H7 (cell line): Measurements from ENCODE around the gene TECTA. TPM values are rescaled to one million over a fixed set of nuclear protein-coding genes. Genes with fewer than 3 reads are reported as not detected.
"Not testable (repeated sequence)": the region's sequence is repeated elsewhere in the genome, so short reads cannot be mapped to it uniquely, and the experiment has no call there.

Source experiments
- DNase-seq: peaks from one replicate; pipeline ENCODE4 v3.0.0; 2012
- H3K27me3 ChIP-seq: 2 replicates; pipeline ENCODE4 v1.6.0; 2011; ENCODE audit warnings: mild to moderate bottlenecking, low read length; ENCODE audit not compliant: control insufficient read depth, insufficient read depth
- H3K36me3 ChIP-seq: replicated peaks from 2 replicates; pipeline ENCODE4 v1.5.1; 2011; ENCODE audit warnings: low read length; ENCODE audit not compliant: control insufficient read depth, insufficient read depth
- H3K4me3 ChIP-seq: 2 replicates; pipeline ENCODE4 v1.5.1; 2011; ENCODE audit warnings: low read depth, mild to moderate bottlenecking, control low read depth, low read length, moderate library complexity; ENCODE audit not compliant: insufficient read depth
- total RNA-seq: library from RNA; depleted of rRNA; stranded (reverse); fragments of >200 nt; shearing (Covaris generic); gene quantifications from 2 replicates; pipeline ENCODE4 v1.2.3, GENCODE V29; 2014; rRNA removed

TECTA gene
- total RNA-seq, 1 experiment from 2014 or later = 0.28 TPM

DNA sequence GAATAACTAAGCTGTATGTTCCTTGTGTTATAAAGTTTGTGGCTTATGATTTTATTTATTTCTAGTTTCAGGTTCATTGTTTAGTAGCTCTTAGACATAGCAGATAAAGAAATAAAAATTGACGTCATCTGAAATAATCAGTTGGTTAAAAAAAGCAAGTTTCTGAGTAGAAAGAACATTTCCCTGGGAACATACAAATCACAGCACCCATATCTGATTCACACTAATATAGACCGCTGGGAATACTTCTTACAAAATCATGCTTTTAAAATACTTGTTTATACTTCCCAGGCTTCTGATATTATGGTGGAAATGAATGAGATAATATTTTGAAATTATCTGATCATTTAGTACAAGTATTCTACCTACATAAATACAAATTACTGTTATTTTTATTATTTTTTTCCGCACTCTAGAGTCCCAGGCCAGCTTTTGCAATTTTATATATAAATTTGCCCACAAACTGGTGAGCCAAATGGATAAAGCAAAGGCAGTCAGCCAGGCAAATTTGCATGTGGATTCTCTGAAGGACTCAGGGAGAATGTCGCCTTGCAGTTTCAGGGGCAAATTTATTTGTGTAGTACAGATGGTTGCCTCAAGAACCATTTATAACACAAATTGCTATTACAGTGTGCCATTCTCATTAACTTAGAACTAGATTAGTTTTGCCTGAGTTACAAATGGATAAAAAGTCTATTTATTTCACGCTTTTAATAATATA is 128.6 kb downstream of the TECTA start:
- Histone ChIP-seq H3K4me3 (no peak overlapping the region), H3K36me3 (no peaks in the 10 kb centered on the region), H3K27me3 (no peaks in the 10 kb centered on the region)
- DNase-seq = no peak

DNA sequence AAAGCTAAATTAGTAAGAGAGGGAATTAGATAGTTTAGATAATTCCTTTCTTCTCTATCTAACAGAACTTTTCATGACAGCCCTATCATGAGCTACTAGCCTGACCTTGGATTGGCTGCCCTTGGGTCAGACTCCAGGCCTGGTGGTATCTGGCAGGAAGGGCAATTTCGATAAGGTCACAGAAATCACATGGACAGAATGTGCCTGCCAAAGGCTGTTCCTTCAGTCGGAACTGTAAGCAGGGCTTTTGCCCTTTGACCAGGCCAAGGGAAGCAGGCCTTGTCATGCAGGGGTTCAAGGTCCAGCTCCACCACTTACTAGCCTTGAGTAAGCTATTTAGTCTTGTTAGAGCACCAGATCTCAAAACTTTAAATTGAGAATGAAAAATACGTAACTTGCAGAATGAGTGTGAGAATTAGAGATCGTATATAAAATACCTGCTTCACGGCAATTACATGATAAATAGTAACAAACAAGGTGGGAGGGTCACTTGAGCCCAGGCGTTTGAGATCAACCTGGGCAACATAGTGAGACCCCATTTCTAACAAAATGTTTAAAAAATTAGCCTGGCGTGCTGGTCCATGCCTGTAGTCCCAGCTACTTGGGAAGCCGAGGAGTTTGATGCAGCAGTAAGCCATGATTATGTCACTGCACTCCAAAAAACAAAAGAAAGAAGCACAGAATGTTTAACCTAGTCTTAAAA is 130.7 kb downstream of the TECTA start:
- no peak for DNase-seq
- Histone ChIP-seq H3K27me3 (no peaks in the 10 kb centered on the region), H3K4me3 (no peak overlapping the region), H3K36me3 (no peaks in the 10 kb centered on the region)

DNA sequence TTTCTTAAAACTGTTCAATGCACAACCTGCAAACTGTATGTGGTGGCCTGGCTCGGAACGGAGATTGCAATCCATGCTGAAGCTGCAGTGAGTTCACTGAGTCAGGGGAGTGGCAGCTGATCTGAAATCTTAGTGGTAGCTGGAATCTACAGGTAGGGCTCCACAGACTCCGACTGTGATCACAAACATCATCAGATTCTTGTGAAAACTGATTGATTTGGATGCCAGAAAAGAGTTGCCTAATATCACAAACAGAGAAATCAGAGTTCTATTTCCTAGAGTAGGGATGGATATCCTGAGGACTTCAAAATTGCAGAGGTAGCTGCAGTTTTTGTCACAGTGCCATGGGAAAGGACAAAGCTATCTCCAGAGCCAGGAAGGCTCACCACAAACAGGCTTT is 134.0 kb downstream of the TECTA start:
- no peak for DNase-seq
- H3K27me3 ChIP-seq = no peaks in the 10 kb centered on the region

GRCh38 chr11:121236115-121237001 is 135.3 kb downstream of the TECTA start:
- Histone ChIP-seq H3K4me3 (no peak overlapping the region), H3K27me3 (no peaks in the 10 kb centered on the region), H3K36me3 (no peaks in the 10 kb centered on the region)
- peak; percentile 35 for DNase-seq

More for the DNA sequence above, 134.0 kb downstream of the TECTA start:
- Histone ChIP-seq H3K36me3 (no peaks in the 10 kb centered on the region), H3K4me3 (no peak overlapping the region)

- not testable (repeated sequence) for DNase-seq, H3K4me3 ChIP-seq, H3K36me3 ChIP-seq, H3K27me3 ChIP-seq
These were observed 136.2 kb downstream of the TECTA start for GRCh38 chr11:121237247-121237646.

DNA sequence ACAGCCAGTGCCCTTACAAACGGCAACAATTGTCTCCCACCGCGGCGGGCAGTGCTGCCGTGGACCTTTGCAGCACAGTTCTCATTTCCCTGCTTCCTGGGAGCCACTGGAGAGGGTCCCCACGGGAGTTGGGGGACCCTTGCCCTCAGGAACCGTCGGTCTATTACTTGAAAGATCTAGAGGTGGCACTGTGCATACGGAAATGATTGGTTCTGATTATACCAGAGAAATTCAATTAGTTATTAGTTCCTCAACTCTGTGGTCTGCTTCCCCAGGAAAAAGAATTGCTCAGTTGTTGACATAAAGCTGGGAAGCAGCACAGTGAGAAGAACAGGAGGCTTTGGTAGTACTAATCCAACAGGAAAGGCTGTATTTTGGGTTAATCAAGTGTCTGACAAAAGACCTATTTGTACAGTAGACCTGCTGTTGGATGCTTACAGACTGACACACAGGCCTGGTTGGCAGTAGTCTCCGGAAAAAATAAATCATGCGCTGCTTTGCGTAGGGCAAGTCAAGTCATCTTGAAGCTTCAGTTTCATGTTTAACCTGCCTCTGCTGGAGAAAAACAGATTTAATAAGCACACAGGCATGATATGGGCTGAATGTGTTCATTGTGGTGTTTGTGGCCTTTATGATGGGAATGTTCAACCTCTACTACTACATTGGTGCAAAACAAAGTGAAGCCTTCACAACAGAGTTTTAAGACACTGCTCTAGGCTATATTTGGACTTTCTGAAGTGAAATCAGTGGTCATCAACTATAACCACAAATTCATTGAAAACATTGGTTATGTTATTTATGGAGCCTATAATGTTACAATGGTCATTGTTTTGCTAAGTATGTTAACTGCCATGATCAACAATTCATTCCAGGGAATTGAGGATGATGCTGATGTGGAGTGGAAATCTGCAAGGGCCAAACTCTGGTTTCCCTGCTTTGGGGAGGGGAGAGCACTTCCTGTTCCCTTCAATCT is 136.9 kb downstream of the TECTA start:
- H3K4me3 ChIP-seq = no peak overlapping the region
- no peak for DNase-seq
- H3K27me3 ChIP-seq = no peaks in the 10 kb centered on the region
- H3K36me3 ChIP-seq = no peaks in the 10 kb centered on the region

DNA sequence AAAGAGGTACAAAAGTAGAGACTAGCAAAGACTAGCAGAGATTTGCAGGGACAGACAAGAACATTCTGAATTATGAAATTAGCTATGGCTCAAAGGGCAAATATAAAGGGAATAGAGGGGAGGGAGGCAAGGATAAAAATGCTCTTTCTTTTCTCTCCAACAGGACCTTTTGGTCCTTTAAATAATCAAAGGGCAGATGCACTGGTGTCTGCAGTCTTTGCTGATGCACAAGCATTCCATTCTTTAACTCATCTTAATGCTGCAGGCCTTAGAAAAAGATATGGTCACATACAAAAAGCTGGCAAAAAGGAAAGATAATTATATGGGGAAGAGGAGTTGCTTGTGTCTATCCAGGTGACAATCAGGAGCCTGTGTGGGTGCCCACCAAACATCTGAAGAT is 137.9 kb downstream of the TECTA start:
- no peak overlapping the region for H3K4me3 ChIP-seq
- no peaks in the 10 kb centered on the region for H3K27me3 ChIP-seq
- no peak for DNase-seq
- no peaks in the 10 kb centered on the region for H3K36me3 ChIP-seq

GRCh38 chr11:121240001-121240400 is 139.0 kb downstream of the TECTA start:
- not testable (repeated sequence) for DNase-seq, H3K27me3 ChIP-seq, H3K36me3 ChIP-seq, H3K4me3 ChIP-seq

- Histone ChIP-seq H3K4me3 (no peak overlapping the region), H3K27me3 (no peaks in the 10 kb centered on the region), H3K36me3 (no peaks in the 10 kb centered on the region)
- no peak for DNase-seq
These were observed 139.7 kb downstream of the TECTA start for GRCh38 chr11:121240650-121241303.

Other genes with a start within 250 kb of the TECTA start
- 7.4 and 9.1 TPM in 2 replicates for gene TBCEL, start 77.1 kb upstream of the TECTA start, total RNA-seq
- gene SC5D, start 191.5 kb downstream of the TECTA start, total RNA-seq = 108 and 151 TPM in 2 replicates